Embryonic facial prominence (tissue), 1 donor: Measurements from ENCODE around the gene B3GNT9.
"Not testable (repeated sequence)": the region's sequence is repeated elsewhere in the genome, so short reads cannot be mapped to it uniquely, and the experiment has no call there.

Source experiments
- DNase-seq: peaks from one replicate; pipeline ENCODE4 v3.0.0-alpha.2; 2016; ENCODE audit errors: extremely low spot score

The B3GNT9 gene

DNA sequence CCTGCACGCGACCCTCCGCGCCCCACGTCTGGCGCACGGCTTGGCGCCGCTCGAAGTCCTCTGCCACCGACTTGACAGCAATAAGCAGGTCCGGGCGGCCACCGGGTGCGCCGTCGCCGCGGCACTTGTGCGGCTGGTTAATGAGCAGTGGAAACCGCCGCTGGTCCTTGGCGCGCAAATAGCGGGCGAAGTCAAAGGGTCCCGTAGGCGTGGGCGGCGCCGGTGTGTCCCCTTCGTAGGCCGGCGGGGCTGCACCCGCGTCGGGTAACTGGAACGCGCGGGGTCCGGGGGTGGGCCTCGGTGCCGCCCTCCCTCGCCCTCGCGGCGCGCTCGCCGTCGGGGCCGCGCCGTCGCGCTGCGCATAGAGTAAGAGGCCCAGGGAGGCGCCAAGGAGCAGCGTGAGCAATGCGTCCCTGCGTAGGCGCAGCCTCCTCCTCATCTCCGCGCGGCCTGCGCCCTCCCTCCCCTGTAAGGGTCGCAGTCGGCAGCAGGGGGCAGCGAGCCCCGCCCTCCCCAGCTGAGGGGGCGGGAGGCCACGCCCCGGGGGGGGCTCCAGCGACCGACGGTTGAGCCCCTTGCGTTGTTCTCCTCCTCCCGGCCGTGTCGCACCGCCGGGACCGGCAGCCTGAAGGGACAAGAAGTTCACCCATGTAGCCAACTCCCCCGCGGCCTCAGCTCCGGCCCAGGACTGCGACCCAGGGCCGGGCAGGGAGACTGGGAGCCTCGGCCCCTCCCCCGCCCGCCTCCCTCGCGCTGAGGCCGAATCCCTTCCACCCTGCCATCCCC is 558 bp downstream of the B3GNT9 start:
- DNase-seq, result no peak

DNA sequence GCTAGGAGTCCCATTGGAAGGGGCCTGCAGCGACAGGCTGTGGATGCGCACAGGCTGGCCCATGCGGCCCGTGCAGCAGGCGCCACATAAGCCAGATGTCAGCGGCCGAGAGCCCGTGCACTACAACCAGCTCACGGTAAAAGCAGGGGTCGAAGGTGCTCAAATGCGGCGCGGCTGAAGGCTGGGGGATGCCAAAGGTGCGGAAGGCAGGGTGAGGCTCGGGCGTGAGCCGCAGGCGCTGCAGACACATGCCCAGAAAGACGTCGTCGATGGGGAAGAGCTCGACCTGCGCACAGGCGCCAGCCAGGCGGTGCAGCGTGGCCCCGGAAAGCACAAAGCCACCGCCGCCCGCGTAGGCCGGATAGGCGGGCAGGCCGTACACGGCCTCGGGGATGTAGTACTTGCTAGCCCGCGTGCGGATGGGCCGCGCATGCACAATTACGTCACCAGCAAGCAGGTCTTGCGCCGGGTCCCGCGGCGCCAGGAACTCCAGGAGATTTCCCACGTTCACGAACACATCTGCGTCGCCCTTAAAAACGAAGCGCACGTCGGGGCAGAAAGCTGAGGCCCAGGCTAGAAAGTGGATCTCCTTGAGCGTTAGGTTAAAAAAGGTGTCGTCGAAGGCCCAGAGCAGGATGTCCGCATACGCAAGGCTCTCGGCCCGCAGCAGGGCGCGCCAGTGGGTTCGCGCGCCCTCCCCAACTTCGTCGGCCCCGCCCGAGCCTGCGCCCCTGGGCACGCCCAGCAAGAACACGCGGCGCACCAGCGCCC is 1.3 kb downstream of the B3GNT9 start:
- DNase-seq, result no peak

DNA sequence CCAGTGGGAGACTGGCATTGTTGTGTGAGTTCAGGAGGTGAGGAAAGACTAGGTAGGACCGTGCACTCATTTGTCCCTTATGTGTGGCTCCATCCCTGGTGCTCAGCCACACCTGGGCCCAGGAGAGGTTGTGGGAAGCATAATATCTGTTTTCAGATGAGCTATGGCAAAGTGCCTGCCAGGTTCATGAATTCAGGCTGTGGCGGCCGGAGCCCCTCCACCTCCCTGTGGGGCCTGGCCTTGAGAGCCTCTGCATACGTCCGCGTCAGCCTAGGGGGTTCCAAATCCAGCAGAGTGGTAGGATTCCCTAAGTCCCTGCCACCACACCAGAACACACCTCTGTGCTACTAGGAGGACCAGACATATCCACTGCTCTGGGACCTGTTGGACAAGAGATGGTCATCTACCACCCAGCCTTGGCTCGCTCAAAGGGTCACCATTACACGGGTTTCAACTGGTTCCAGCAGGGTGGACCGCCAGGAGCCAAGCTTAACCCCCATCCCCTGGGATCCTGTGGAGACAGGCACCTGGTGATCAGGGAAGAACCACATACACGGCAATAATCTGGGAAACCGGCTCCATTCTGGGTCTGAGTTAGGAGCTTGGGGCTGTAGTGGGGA is 2.0 kb downstream of the B3GNT9 start:
- DNase-seq, result no peak

DNA sequence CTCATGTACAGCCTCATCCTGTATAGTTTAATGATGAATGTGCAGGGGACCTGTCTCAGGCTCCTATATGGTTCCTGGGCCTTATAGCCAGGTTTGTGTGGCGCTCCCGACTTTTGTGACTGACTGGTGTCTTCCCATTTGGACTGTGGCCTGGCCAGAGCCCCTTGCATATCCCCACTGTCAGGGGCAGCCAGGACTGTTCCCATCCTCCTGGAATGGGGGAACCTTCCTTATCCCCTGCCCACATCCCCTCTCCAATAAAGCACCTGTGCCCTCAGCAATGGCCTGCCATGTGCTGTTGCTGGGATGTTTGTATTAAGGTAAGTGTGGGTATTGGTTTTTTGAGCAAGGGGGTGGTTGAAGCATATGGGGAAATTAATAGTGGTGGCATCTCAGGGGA is 2.6 kb downstream of the B3GNT9 start:
- no peak for DNase-seq

DNA sequence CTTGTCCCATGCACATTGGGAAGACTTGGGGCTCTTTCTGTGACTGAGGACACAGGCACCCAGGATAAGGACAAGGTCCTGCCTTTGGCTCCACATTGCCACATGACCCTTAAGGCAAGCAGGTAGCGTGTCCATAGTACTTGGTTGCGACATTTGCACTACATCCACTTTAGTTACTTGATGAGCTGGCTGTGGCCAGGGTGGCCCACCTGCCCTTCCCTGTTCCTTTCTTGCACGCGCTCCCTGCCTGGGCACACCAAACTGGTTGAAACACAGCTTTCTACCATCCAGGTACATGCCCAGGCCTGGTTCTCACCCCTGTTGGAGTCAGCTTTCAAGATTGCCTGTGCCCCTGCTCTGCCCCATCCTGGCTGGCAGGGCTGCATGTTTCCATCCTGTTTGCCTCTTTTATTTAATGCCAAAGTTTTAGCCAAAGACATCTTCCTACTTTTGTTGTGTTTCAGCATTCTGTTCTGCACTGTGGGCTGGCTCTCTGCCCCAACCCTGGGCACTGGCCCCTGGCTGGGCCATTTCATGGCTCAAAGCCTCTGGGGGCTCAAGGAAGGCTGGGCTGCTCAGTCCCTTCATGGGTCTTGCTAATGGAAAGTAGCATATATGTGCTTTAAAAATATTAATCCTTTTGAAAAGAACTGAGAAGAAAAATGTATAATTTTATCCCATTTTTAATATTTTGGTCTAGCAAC is 3.2 kb downstream of the B3GNT9 start:
- no peak for DNase-seq

DNA sequence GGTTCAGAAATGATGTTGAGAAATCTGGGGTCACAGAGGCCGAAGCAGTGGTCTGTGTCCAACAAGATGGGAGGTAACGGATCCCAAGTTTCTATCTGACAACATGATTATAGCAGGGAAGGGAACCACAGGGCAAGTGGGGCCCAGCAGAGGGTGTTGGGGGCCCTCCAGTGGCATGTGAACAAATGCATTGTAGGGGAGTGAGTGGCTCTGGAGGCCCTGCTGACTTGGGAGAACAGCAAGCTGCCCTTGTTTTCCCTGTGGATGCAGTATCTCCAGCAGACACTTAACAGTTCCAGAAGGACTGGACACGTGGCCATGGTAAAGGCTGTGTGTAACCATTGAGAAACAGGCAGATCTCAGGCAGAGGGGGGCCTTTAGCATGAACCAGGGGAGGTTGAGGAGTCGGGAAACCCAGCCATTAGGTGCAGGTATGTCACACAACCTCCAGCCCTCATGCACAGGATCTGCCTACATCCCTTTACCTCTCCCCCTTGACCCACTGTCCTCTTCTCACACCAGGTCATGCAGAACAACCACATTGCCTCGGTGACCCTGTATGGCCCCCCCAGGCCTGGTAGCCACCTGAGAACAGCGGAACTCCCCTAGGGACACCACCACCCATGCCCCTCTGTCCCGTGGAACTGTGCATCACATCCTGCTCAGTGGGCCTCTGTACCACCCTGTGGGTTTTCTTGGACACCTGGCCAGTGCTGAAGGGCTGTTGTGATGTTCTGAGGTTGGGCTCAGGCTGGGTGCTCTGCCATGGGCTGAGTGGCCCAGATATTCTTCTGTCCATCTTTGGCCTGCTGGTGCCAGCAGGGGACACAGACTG is 4.1 kb downstream of the B3GNT9 start:
- DNase-seq, result no peak

DNA sequence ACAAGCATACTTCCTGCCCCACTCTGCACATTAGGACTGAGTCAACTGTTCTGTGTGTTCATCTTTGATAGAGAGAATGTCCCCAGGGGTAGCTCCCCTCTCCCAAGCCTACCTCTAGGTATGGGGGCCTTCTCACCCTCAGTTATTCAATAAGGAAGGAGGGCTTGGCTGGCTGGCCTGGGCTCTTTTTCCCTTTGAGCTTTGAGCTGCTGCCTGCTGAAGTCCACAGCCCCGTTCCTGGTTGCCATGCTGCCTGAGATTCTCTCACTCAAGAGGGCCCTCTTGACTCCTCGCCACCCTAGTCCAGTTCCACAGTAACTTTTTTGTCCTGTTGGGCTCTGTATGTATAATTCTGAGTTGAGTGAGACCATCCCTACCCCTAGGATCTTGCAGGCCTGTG is 5.1 kb downstream of the B3GNT9 start:
- no peak for DNase-seq

DNA sequence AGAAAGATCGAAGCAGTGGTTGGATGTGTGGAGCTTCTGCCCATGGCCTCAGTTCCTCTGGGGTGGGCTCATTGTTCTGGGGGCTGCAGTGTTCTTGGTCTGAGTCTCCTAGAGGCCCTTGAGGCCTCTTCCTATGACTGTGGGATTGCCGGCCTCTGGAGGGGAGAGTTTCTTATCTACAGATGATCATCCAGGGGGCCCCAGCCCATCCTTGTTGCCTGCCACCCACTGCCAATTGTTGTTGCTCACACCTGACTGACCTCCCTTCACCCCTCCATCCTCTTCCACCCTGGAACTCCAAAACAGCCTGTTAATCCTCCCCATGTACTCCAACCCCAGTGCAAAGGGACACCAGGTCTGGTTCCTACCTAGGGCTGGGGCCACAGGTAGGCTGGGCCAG is 5.9 kb downstream of the B3GNT9 start:
- no peak for DNase-seq

DNA sequence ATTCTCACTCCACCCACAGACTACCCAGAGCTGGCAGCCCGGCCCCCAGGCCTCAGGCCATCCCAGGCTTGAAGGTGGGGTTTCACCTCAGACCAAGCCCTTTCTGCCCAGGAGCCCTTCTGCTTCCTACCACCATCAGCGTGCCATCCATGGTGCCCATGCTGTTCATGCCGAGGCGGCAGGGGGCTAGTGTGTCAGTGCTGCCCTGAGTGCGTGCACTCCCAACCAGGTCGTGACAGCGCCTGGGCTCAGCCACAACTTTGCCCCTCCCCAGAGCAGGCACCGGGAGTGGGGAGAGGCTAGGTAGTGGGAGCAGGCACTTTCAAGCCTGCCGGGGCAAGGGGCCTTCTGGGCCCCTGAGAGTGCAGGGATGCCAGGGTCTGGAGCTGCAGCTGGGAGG is 8.5 kb downstream of the B3GNT9 start:
- no peak for DNase-seq

DNA sequence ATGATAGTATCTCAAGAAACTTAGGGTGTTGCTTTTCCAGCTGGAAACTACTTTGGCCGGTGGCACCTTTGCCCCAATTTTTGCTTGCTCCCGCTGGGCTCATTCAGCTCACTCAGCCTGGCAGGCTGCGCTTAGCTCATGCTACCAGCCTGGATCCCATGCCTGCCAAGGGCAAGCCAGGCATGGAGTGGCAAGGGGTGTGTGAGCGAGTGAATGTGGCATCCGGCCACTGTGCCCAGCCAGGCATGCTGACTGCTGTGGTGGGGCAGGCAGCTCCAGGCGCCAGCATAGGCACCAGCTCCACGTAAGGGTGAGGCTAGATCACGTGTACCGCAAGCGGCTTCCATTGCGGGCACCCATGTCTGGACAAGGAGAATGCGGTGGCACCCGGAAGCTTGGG is 9.4 kb downstream of the B3GNT9 start:
- no peak for DNase-seq

DNA sequence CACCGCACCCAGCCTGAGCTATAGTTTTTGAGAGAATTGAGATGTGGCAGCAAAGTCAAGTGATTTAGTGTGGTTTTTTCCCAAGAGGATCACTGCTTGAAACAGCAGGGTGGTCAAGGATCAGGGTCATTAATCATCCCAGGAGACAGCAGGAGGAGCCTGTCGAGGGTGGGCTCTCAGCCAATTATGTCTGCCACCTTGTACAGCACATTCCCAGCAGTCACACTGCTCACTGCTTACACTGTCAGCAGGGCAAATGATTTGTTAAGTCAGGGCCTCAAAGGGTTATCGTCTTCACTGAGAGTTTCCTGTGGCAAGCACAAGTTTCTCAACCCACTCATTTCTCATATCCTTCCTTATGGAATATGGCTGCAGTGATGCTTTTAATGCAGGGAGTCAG is 13.2 kb downstream of the B3GNT9 start:
- DNase-seq, result no peak

DNA sequence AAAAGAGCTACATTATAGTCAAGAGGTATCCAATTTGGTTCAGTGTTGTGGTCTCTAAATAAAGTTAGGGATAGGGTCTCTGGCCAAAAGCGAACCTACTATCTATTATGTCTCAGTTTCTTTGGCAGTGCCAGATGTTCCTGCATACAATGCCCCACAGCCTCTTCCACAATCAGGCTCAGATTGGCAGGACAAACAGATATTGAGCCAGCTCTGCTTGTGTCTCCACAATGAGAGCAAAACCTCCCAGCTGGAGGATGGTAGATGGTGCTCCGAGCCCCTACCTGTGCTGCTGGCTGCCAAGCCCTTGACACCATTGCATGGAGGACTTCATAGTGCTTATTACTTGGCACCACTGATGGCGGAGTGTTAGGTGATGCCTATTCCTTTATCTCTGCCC is 21.4 kb downstream of the B3GNT9 start:
- no peak for DNase-seq

DNA sequence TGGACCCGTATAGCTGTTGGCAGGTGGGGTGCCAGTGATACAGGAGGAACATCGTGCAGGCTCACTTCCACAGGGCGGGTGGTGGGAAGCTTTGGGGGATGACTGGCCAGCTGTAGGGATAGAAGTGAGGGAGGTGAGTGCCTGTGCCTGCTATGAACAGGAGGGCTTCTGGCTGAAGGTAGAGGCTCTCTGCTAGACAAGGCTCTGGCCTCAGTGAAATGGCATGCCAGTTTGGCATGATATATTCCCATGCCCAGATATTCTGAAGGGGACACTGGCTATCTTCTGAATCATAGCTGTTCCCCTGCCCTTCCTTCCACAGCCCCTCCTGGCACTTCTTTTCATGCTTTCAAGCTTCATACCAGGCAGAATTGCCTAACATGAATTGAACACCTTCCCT is 21.9 kb downstream of the B3GNT9 start:
- DNase-seq, result no peak

DNA sequence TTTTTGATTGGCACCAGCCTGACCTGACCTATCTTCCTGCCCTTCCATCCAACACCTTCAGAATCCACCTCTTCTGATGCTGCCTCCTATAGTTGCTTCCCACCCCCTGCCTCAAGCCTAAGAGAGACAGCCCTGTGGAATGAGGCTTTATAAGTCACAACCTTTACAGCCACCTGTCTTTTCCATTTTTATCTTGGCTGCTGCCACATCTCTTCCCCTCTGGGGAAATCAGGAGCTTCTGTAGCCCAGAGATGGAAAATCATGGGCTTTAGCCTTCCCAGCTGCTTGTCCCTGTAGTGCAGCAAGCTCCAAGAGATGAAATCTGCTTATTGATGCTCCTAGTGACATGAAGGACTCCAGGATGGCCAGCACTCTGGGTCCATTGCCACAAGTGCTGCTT is 22.4 kb downstream of the B3GNT9 start:
- no peak for DNase-seq

DNA sequence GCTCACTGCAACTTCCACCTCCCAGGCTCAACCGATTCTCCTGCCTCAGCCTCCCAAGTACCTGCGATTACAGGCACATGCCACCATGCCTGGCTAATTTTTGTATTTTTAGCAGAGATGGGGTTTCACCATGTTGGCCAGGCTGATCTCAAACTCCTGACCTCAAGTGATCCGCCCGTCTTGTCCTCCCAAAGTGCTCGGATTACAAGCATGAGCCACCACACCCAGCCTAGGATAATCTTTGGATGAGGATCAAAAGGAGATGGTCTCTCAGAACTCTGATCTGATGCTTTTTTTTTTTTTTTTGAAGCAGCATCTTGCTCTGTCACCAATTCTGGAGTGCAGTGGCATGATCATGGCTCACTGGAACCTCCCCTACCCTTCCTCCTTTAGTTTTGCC is 28.0 kb downstream of the B3GNT9 start:
- not testable (repeated sequence) for DNase-seq

DNA sequence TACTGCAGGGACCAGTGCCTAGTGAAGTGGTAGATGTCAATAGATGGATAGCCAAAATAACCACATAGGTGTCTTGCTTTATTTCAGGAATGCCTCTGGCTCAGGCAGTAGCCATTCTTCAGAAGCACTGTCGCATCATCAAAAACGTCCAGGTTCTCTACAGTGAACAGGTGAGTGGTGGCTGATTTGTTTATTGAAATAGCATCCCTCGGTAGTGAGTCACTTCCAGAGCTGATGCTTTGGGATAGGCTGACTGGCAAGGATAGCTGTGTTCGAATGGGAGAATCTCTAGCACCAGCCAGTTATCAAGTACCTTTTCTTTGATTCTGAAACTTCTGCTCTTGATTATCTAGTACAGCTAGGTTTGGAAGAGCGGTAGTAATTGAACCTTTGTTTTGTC is 30.8 kb downstream of the B3GNT9 start:
- DNase-seq, result no peak

DNA sequence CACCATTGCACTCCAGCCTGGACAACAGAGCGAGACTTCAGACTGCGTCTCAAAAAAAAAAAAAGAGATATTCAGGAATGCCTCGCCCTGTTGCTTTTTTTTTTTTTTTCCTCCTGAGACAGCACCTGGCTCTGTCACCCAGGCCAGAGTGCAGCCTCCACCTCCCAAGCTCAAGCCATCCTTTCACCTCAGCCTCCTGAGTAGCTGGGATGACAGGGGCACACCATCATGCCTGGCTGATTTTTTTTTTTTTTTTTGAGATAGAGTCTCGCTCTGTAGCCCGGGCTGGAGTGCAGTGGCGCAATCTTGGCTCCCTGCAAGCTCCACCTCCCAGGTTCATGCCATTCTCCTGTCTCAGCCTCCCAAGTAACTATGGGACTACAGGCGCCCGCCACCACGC is 33.1 kb downstream of the B3GNT9 start:
- no peak for DNase-seq

DNA sequence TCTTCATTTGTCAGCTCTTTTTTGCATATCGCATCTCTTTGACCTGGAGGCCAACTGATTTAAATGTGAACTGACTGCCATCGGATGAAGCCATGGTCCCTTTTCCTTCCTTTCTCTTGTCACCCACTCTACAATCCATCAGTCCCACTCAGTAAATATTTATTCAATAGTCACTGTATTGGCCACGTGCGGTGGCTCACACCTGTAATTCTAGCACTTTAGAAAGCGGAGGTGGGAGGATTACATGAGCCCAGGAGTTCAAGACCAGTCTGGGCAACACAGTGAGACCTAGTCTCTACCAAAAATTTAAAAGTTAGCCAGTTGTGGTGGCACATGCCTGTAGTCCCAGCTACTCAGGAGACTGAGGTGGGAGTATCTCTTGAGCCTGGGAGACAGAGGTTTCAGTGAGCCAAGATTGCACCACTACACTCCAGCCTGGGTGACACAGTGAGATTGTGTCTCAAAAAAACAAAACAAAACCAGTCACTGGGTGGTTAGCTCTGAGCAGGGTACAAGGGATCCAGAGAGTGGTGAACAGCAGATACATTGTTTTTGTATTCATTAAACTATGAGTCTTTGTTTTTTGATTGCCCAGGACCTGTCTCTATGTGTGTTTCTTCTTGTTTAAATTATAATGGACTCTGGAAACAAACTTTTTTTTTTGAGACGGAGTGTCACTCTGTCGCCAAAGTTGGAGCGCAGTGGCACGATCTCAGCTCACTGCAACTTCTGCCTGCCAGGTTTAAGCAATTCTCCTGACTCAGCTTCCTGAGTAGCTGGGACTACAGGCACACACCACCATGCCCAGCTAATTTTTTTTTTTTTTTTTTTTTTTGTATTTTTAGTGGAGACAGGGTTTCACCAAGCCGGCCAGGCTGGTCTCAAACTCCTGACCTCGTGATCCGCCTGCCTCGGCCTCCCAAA is 34.1 kb downstream of the B3GNT9 start:
- no peak for DNase-seq

DNA sequence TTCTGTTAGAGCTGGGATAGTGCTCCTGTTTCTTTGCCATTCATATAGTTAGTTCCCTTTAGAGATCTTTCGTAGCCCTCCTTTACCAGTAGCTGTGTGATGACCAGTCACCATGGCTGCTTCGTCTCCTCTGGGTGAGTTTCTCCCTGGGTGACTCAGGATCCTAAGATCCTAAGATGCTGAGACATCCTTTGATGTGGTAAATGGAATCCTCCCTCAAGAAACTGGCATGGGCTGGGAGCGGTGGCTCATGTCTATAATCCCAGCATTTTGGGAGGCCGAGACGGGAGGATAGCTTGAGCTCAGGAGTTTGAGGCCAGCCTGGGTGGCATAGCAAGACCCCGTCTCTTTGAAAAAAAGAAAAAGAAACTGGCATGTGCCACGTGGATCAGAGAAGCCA is 35.2 kb downstream of the B3GNT9 start:
- DNase-seq, result no peak

DNA sequence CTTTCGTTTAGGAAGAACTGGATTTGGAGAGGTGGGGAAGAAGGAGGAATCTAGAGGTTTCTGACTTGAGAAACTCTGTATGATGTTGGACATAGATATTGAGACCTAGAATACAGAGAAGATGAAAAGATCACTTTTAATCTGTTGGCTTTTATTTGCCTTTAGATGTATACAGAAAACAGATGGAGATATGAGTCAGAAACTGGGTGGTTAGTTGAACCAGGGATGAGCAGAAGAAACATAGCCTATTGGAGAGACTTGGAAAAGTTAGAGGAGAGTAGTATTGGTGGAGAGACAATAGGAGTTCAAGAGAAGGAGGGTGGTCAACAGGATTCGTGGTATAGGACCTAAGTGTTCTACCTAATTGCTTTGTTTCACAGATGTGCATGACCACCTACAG is 36.0 kb downstream of the B3GNT9 start:
- DNase-seq, result no peak
